Measurements from ENCODE around the gene ANP32A.

Gene ANP32A

GRCh38 chr15:68801572-68802148 is 19.0 kb downstream of the ANP32A start:
- ATAC-seq (ENCODE audit: insufficient read depth, low read depth) (no peak), DNase-seq (no peak)
- no peak overlapping the region for H3K4me3 ChIP-seq (ENCODE audit: low read depth in 1 of 2, low read length in 2 of 2)
- TF ChIP-seq CTCF (IDR thresholded peaks at IDR 0.05; ENCODE audit: borderline replicate concordance, extremely low read depth, low read length, poor library complexity, severe bottlenecking), result no peak
- no peak for TF ChIP-seq EZH2 (IDR thresholded peaks at IDR 0.05; ENCODE audit: borderline replicate concordance, low read depth, low read length, severe bottlenecking)
- no peak overlapping the region for H2AFZ ChIP-seq (ENCODE audit: low read depth, low read length)
- H4K20me1 ChIP-seq (ENCODE audit: insufficient read depth, low read length), result peaks cover 96% of the 10 kb centered on the region
- no peaks in the 10 kb centered on the region for H3K9me3 ChIP-seq (ENCODE audit: insufficient read depth, low read length, severe bottlenecking)
- no peaks in the 10 kb centered on the region for H3K4me1 ChIP-seq (ENCODE audit: insufficient read depth, low read length)
- H3K27ac ChIP-seq (ENCODE audit: low read length), result no peak overlapping the region
- H3K27me3 ChIP-seq (ENCODE audit: insufficient read depth, low read length, poor library complexity), result no peaks in the 10 kb centered on the region
- H3K36me3 ChIP-seq (ENCODE audit: insufficient read depth, low read length), result peaks cover 50% of the 10 kb centered on the region
- peaks cover 99% of the 10 kb centered on the region for H3K79me2 ChIP-seq (ENCODE audit: insufficient read depth, low read length)
- H3K4me2 ChIP-seq (ENCODE audit: insufficient read depth, low read length), result no peak overlapping the region
- no peak overlapping the region for H3K9ac ChIP-seq (ENCODE audit: low read depth, low read length)

GRCh38 chr15:68800875-68801274 is 19.8 kb downstream of the ANP32A start:
- Histone ChIP-seq H3K27ac (ENCODE audit: low read length) (no peak overlapping the region), H3K79me2 (ENCODE audit: insufficient read depth, low read length) (peaks cover 99% of the 10 kb centered on the region), H2AFZ (ENCODE audit: low read depth, low read length) (no peak overlapping the region), H3K36me3 (ENCODE audit: insufficient read depth, low read length) (peaks cover 49% of the 10 kb centered on the region), H3K4me1 (ENCODE audit: insufficient read depth, low read length) (no peaks in the 10 kb centered on the region), H3K4me2 (ENCODE audit: insufficient read depth, low read length) (no peak overlapping the region), H4K20me1 (ENCODE audit: insufficient read depth, low read length) (peaks cover 96% of the 10 kb centered on the region), H3K4me3 (ENCODE audit: low read depth in 1 of 2, low read length in 2 of 2) (no peak overlapping the region), H3K9ac (ENCODE audit: low read depth, low read length) (no peak overlapping the region), H3K27me3 (ENCODE audit: insufficient read depth, low read length, poor library complexity) (no peaks in the 10 kb centered on the region), H3K9me3 (ENCODE audit: insufficient read depth, low read length, severe bottlenecking) (no peaks in the 10 kb centered on the region)
- TF ChIP-seq EZH2 (IDR thresholded peaks at IDR 0.05; ENCODE audit: borderline replicate concordance, low read depth, low read length, severe bottlenecking) (no peak), CTCF (IDR thresholded peaks at IDR 0.05; ENCODE audit: borderline replicate concordance, extremely low read depth, low read length, poor library complexity, severe bottlenecking) (no peak)
- ATAC-seq (ENCODE audit: insufficient read depth, low read depth) (no peak), DNase-seq (no peak)

GRCh38 chr15:68798346-68799094 is 22.2 kb downstream of the ANP32A start:
- H3K4me2 ChIP-seq (ENCODE audit: insufficient read depth, low read length), result no peak overlapping the region
- DNase-seq (no peak), ATAC-seq (ENCODE audit: insufficient read depth, low read depth) (no peak)
- H3K9me3 ChIP-seq (ENCODE audit: insufficient read depth, low read length, severe bottlenecking), result no peaks in the 10 kb centered on the region
- peaks cover 96% of the 10 kb centered on the region for H4K20me1 ChIP-seq (ENCODE audit: insufficient read depth, low read length)
- H3K4me3 ChIP-seq (ENCODE audit: low read depth in 1 of 2, low read length in 2 of 2), result no peak overlapping the region
- H3K27ac ChIP-seq (ENCODE audit: low read length), result no peak overlapping the region; the same call in 1 of the 2 replicates
- peaks cover 58% of the 10 kb centered on the region for H3K36me3 ChIP-seq (ENCODE audit: insufficient read depth, low read length)
- H3K79me2 ChIP-seq (ENCODE audit: insufficient read depth, low read length), result peaks cover 99% of the 10 kb centered on the region
- no peaks in the 10 kb centered on the region for H3K4me1 ChIP-seq (ENCODE audit: insufficient read depth, low read length)
- H3K27me3 ChIP-seq (ENCODE audit: insufficient read depth, low read length, poor library complexity), result no peaks in the 10 kb centered on the region
- TF ChIP-seq CTCF (IDR thresholded peaks at IDR 0.05; ENCODE audit: borderline replicate concordance, extremely low read depth, low read length, poor library complexity, severe bottlenecking), result no peak
- no peak overlapping the region for H3K9ac ChIP-seq (ENCODE audit: low read depth, low read length)
- no peak overlapping the region for H2AFZ ChIP-seq (ENCODE audit: low read depth, low read length)

Data from DND-41 (cell line).